HG02623 (cell line): Measurements from ENCODE around the gene IGHMBP2.

Experiments used
- ATAC-seq: cut with Tn5 transposase; IDR thresholded peaks from one replicate; pipeline ENCODE4 v1.9.1; 2021; ENCODE audit warnings: moderate library complexity; ENCODE audit not compliant: unreplicated experiment

IGHMBP2 gene

GRCh38 chr11:68978931-68979594 lies 75.4 kb downstream of the IGHMBP2 start:
- ATAC-seq: no peak

DNA sequence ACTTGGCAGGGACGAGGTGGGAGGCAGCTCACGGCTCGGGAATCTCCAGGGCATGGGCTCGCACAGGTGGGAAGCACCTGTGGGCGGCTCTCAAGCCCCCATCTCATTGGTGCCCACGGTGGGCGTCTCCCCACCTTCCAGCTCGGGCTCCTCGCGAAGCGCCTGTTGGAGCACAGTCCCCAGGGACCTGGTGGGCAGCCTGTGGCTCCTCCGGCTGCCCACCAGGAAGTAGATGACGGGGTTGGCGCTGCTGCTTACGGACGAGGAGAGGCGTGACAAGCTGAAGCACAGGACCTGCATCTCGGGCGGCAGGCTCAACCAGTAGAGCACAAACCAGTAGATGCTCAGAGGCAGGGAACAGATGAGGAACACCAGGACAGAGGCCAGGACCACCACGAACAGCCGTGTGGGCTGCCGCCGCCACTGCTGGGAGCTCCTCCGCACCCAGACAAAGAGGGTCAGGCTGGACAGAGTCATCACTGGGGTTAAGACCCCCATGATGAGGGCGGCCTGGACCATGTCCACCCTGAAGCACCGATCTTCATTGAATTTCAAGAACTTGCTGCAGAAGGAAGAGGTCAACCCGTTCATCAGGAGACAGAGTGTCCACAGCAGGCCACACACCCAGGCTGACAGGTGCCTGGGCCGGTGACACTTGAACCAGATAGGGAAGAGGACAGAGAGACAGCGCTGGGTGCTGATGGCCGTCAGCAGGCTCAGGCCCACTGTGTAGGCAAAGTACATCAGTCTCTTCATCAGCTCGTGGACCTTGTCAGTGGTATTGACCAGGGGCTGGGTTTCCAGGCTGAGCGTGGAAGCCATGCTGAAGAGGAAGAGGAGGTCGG lies 76.5 kb downstream of the IGHMBP2 start:
- no peak for ATAC-seq

DNA sequence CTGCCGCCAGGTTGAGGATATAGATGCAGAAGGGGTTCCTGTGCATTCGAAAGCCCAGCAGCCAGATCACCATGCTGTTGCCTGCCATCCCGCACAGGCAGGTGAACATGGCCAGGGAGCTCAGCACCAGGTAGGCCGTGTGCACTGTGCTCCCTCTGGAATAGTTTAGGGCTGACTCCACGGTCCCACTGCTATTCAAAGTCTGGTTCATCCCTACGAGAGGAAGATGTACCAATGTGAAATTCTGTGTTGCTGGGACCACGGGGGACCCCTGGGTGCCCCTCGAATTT lies 77.0 kb downstream of the IGHMBP2 start, which contains the start of gene MRGPRD:
MRGPRD (minus strand) TSS at position 211 of the 290 bp plus-strand sequence; CDS start at position 211, 0 bp downstream.
- ATAC-seq: no peak

DNA sequence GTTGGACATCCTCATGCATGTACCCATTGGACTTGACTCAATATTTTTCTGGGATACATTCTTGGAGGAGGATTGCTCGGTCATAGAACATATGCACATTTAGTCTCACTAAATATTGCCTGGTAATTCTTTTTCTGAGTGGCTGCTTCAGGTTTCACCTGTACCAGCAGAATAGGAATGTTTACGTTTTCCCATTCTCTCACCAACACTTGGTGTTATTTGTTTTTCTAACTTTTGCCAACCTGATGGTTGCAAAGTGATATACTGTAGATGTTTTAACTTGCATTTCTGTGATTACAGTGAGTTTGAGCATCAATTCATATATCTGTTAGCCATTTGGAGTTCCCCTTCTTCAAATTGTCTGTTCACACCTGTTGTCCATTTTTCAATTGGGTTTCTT lies 78.4 kb downstream of the IGHMBP2 start:
- ATAC-seq: no peak

GRCh38 chr11:68983801-68984200 lies 80.1 kb downstream of the IGHMBP2 start:
- no peak for ATAC-seq

DNA sequence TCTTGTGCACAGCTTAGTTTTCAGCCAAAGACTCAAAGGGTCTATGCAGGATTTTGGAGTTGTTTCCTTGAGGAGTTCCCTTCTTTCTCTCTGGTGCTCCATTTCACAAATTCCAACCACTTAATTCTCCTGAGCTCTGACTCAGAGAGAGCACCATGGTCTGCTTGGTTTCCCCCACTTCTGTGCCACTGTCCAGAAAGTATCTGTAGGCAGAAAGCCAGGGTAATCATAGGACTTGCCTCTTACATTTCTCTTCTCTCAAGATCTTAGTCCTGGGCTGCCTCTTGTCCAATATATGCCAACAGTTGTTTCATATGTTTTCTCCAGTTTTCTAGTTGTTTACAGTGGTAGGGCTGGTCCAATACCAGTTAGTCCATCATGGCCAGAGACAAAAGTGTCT lies 83.5 kb downstream of the IGHMBP2 start:
- ATAC-seq: no peak

DNA sequence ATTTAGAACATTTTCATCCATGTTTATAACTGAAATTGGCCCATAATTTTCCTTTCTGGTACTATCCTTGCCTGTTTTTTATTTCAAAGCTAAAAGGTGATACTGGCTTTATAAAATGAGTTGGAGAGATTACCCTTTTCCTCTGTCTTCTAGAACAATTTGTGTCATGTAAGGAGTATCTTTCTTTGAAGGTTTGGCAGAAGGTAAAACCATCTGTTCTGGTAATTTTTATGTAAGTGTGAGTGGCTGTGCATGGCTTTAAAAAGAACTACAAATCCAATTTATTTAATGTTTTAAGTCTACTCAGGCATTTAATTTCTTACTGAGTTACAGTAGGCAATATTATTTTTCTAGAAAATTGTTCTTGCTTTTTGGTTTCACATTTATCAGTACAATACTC lies 84.8 kb downstream of the IGHMBP2 start:
- ATAC-seq: no peak
